HepG2 (cell line): Measurements from ENCODE around the gene CCDC120. TPM values are rescaled to one million over a fixed set of nuclear protein-coding genes. Genes with fewer than 3 reads are reported as not detected.

Experiments used
- ATAC-seq: fragments of 200-7000 bp; cut with Tn5 transposase; 3 replicates; pipeline ENCODE4 v1.9.1; 2020; ENCODE audit warnings: mild to moderate bottlenecking, moderate library complexity
- BruUV-seq: library from RNA; stranded (reverse); fragments of 400-500 nt; replicated peaks from 2 replicates; lab custom pipeline; 2021; lab: Mats Ljungman, UMichigan
- CTCF ChIA-PET: fragments of 300-600 bp; formaldehyde crosslinking; extraction: SDS; loops from one replicate; lab custom pipeline; 2021; ENCODE audit warnings: low total read pairs, inconsistent platforms, low intra/inter-chr PET ratio; lab: Yijun Ruan, JAX
- POLR2A ChIA-PET: fragments of 350-600 bp; sonication (Branson Sonifier 250); formaldehyde crosslinking; loops from one replicate; lab custom pipeline; 2020; ENCODE audit warnings: antibody characterized with exemption, inconsistent platforms; lab: Yijun Ruan, JAX
- DNase-seq: peaks from one replicate; pipeline ENCODE4 v3.0.0-alpha.2; 2015; ENCODE audit warnings: low spot score
- FAIRE-seq: peaks from 3 replicates; lab custom pipeline; 2011; peaks lifted over from hg19 to GRCh38; lab: Jason Lieb, UNC
- H2AFZ ChIP-seq: one replicate; pipeline ENCODE4 v1.6.1; 2011; ENCODE audit warnings: low read length, inconsistent platforms
- H3K27ac ChIP-seq: fragments of 300-600 bp; 3 replicates; pipeline ENCODE4 v1.8.0; 2011; ENCODE audit warnings: mixed run types, mild to moderate bottlenecking, mixed read lengths, low read length, inconsistent platforms; ENCODE audit not compliant: insufficient read depth; ENCODE audit errors: extremely low read length
- H3K27me3 ChIP-seq, 2 experiments: fragments of 200-600 bp in 1 of 2; 2 replicates in 1 of 2; 3 replicates in 1 of 2; pipeline versions ENCODE4 v1.6.0 to v1.8.0; 2011; ENCODE audit warnings: low read length in 2 of 2, mild to moderate bottlenecking in 2 of 2, moderate library complexity in 2 of 2, inconsistent platforms in 1 of 2; ENCODE audit not compliant: insufficient read depth in 2 of 2, control insufficient read depth in 1 of 2
- H3K36me3 ChIP-seq, 2 experiments: fragments of 200-600 bp in 1 of 2; replicated peaks in 1 of 2; 2 replicates in 1 of 2; 3 replicates in 1 of 2; pipeline versions ENCODE4 v1.5.1 to v1.8.0; 2011; ENCODE audit warnings: low read length in 2 of 2, inconsistent platforms in 1 of 2; ENCODE audit not compliant: insufficient read depth in 2 of 2, control insufficient read depth in 1 of 2
- H3K4me1 ChIP-seq: 2 replicates; pipeline ENCODE4 v1.5.1; 2012; ENCODE audit warnings: low read length, inconsistent platforms; ENCODE audit not compliant: insufficient read depth
- H3K4me2 ChIP-seq: 2 replicates; pipeline ENCODE4 v1.6.0; 2011; ENCODE audit warnings: low read depth, low read length, inconsistent platforms
- H3K4me3 ChIP-seq, 3 experiments: fragments of 200-600 bp in 1 of 3; sonication (generic), shearing (Covaris generic) in 1 of 3; replicated peaks in 1 of 3; 2 replicates each; pipeline ENCODE4 v1.5.1; 2011 to 2016; ENCODE audit warnings: low read length in 3 of 3, inconsistent platforms in 2 of 3, low read depth in 2 of 3, mild to moderate bottlenecking in 2 of 3, control low read depth in 1 of 3, mixed read lengths in 1 of 3; ENCODE audit not compliant: insufficient read depth in 1 of 3
- H3K79me2 ChIP-seq: one replicate; pipeline ENCODE4 v1.6.1; 2011; ENCODE audit warnings: low read length, inconsistent platforms; ENCODE audit not compliant: insufficient read depth
- H3K9ac ChIP-seq: 2 replicates; pipeline ENCODE4 v1.6.0; 2011; ENCODE audit warnings: mild to moderate bottlenecking, low read depth, low read length, inconsistent platforms; ENCODE audit not compliant: insufficient read depth
- H3K9me3 ChIP-seq: 2 replicates; pipeline ENCODE4 v1.5.1; 2012; ENCODE audit warnings: mild to moderate bottlenecking, low read length
- H4K20me1 ChIP-seq: 2 replicates; pipeline ENCODE4 v1.6.0; 2011; ENCODE audit warnings: inconsistent platforms, mild to moderate bottlenecking, low read length, moderate library complexity; ENCODE audit not compliant: insufficient read depth
- AGO2 ChIP-seq: fragments of 200-400 bp; formaldehyde crosslinking; optimal IDR thresholded peaks from 2 replicates; pipeline ENCODE3; 2017; ENCODE audit warnings: mild to moderate bottlenecking, low read depth, low read length, moderate library complexity
- CCDC6 ChIP-seq: sonication (generic); formaldehyde crosslinking; IDR thresholded peaks from 2 replicates; pipeline ENCODE4 v1.8.1; 2022; ENCODE audit warnings: mild to moderate bottlenecking, missing genetic modification reagents, moderate library complexity
- FOSL1 ChIP-seq: sonication (generic); formaldehyde crosslinking; IDR thresholded peaks from 2 replicates; pipeline ENCODE4 v1.9.0; 2021; ENCODE audit warnings: missing genetic modification reagents, borderline replicate concordance
- HDAC1 ChIP-seq: sonication (generic); formaldehyde crosslinking; IDR thresholded peaks from 2 replicates; pipeline ENCODE4 v1.5.1; 2020; ENCODE audit warnings: mild to moderate bottlenecking, missing genetic modification reagents
- HNRNPLL ChIP-seq: fragments of 200-400 bp; formaldehyde crosslinking; IDR thresholded peaks from 2 replicates; pipeline ENCODE4 v1.6.1; 2017; ENCODE audit warnings: mild to moderate bottlenecking, low read depth, low read length; ENCODE audit not compliant: poor library complexity, severe bottlenecking
- HOXA5 ChIP-seq: sonication (generic); formaldehyde crosslinking; IDR thresholded peaks from 2 replicates; pipeline ENCODE4 v1.4.0; 2020; ENCODE audit warnings: missing genetic modification reagents
- JARID2 ChIP-seq: sonication (generic); formaldehyde crosslinking; IDR thresholded peaks from 2 replicates; pipeline ENCODE4 v1.8.1; 2023; ENCODE audit warnings: missing genetic modification reagents, inconsistent platforms; ENCODE audit not compliant: insufficient replicate concordance
- KLF11 ChIP-seq: IDR thresholded peaks from 2 replicates; pipeline ENCODE4 v1.6.1; 2016; ENCODE audit warnings: missing compliant biosample characterization
- MAF1 ChIP-seq: sonication (generic); formaldehyde crosslinking; IDR thresholded peaks from 2 replicates; pipeline ENCODE4 v1.5.0; 2020; ENCODE audit warnings: missing genetic modification reagents, borderline replicate concordance
- RXRA ChIP-seq: sonication (generic); formaldehyde crosslinking; IDR thresholded peaks from 2 replicates; pipeline ENCODE4 v1.5.1; 2020; ENCODE audit warnings: missing genetic modification reagents
- SCMH1 ChIP-seq: sonication (generic); formaldehyde crosslinking; IDR thresholded peaks from 2 replicates; pipeline ENCODE4 v1.9.0; 2021; ENCODE audit warnings: missing genetic modification reagents, mild to moderate bottlenecking, borderline replicate concordance
- THAP11 ChIP-seq: IDR thresholded peaks from 2 replicates; pipeline ENCODE4 v1.6.1; 2016; ENCODE audit warnings: missing biosample characterization, missing genetic modification reagents
- ZBTB7A ChIP-seq: sonication (generic); formaldehyde crosslinking; IDR thresholded peaks from 2 replicates; pipeline ENCODE4 v1.8.0; 2022; ENCODE audit warnings: mild to moderate bottlenecking, missing genetic modification reagents
- ZFX ChIP-seq: sonication (generic); formaldehyde crosslinking; IDR thresholded peaks from 2 replicates; pipeline ENCODE4 v1.4.0; 2020; ENCODE audit warnings: mild to moderate bottlenecking, low read depth, missing genetic modification reagents, moderate library complexity
- ZMAT3 ChIP-seq: sonication (generic); formaldehyde crosslinking; conservative IDR thresholded peaks from 2 replicates; pipeline ENCODE4 v1.7.0; 2021; ENCODE audit warnings: missing genetic modification reagents
- ZNF225 ChIP-seq: sonication (generic); formaldehyde crosslinking; IDR thresholded peaks from 2 replicates; pipeline ENCODE4 v1.4.0; 2020; ENCODE audit warnings: mild to moderate bottlenecking, missing genetic modification reagents
- ZNF274 ChIP-seq: sonication (generic); formaldehyde crosslinking; IDR thresholded peaks from 2 replicates; pipeline ENCODE4 v1.5.1; 2020; ENCODE audit warnings: mild to moderate bottlenecking, missing genetic modification reagents
- ZNF724P ChIP-seq: sonication (generic); formaldehyde crosslinking; IDR thresholded peaks from 2 replicates; pipeline ENCODE4 v1.8.0; 2022; ENCODE audit warnings: missing genetic modification reagents, borderline replicate concordance
- ZNF772 ChIP-seq: sonication (generic); formaldehyde crosslinking; IDR thresholded peaks from 2 replicates; pipeline ENCODE4 v1.5.0; 2020; ENCODE audit warnings: mild to moderate bottlenecking, missing genetic modification reagents
- ZNF777 ChIP-seq: sonication (generic); formaldehyde crosslinking; IDR thresholded peaks from 2 replicates; pipeline ENCODE4 v1.4.0; 2020; ENCODE audit warnings: missing genetic modification reagents
- ZSCAN25 ChIP-seq: sonication (generic); formaldehyde crosslinking; IDR thresholded peaks from 2 replicates; pipeline ENCODE4 v1.8.0; 2022; ENCODE audit warnings: mild to moderate bottlenecking, missing genetic modification reagents
- WGBS: methylation state at CpG from one replicate; pipeline ENCODE4 v1.1.6; 2017; ENCODE audit warnings: low lambda C conversion rate; 5-methylcytosine and 5-hydroxymethylcytosine counted together
- in situ Hi-C: cut with HindIII; loops from 2 replicates; pipeline ENCODE4 v1.10.0; 2017; ENCODE audit warnings: low pct_unique_long_range_greater_than_20kb; ENCODE audit not compliant: extremely low pct_ligation_motif_present
- intact Hi-C: fragments of 100-400 bp; cut with micrococcal nuclease; formaldehyde crosslinking; loops from one replicate; pipeline ENCODE4 v1.10.0; 2022; ENCODE audit not compliant: unreplicated experiment
- polyA plus RNA-seq, 8 experiments: library from polyadenylated mRNA; depleted of rRNA in 3 of 8; stranded (reverse) in 7 of 8; unstranded in 1 of 8; fragments of >200 nt; fragmentation: Illumina TruSeq in 4 of 8; extraction: Trizol in 4 of 8; gene quantifications; 2 replicates each; pipeline versions ENCODE4 v1.2.1 to v1.2.3, GENCODE V29; 2011 to 2016; ENCODE audit warnings: low read depth in 4 of 8, missing spikeins in 1 of 8, mixed read lengths in 1 of 8; ENCODE audit not compliant: insufficient read depth in 1 of 8
- total RNA-seq, 5 experiments: library from RNA; depleted of rRNA; stranded (reverse); fragments of >200 nt; fragmentation: Illumina TruSeq; extraction: Trizol; gene quantifications; 2 replicates each; pipeline ENCODE4 v1.2.3, GENCODE V29; 2016; ENCODE audit warnings: low read depth in 1 of 5
- TF ChIP-seq, protein P1 (sequence below): sonication (generic); formaldehyde crosslinking; IDR thresholded peaks from 2 replicates; pipeline ENCODE4 v1.9.0; 2022; ENCODE audit warnings: missing genetic modification reagents, mild to moderate bottlenecking, borderline replicate concordance
- TF ChIP-seq, protein P2 (sequence below): sonication (generic); formaldehyde crosslinking; IDR thresholded peaks from 2 replicates; pipeline ENCODE4 v1.5.0; 2020; ENCODE audit warnings: missing genetic modification reagents

The CCDC120 gene
- total and polyA plus RNA-seq, 2 of the 13 experiments (the other 11 are each of a cell fraction or from before 2014, with no cell fraction given): 0.89 to 3.2 TPM

DNA sequence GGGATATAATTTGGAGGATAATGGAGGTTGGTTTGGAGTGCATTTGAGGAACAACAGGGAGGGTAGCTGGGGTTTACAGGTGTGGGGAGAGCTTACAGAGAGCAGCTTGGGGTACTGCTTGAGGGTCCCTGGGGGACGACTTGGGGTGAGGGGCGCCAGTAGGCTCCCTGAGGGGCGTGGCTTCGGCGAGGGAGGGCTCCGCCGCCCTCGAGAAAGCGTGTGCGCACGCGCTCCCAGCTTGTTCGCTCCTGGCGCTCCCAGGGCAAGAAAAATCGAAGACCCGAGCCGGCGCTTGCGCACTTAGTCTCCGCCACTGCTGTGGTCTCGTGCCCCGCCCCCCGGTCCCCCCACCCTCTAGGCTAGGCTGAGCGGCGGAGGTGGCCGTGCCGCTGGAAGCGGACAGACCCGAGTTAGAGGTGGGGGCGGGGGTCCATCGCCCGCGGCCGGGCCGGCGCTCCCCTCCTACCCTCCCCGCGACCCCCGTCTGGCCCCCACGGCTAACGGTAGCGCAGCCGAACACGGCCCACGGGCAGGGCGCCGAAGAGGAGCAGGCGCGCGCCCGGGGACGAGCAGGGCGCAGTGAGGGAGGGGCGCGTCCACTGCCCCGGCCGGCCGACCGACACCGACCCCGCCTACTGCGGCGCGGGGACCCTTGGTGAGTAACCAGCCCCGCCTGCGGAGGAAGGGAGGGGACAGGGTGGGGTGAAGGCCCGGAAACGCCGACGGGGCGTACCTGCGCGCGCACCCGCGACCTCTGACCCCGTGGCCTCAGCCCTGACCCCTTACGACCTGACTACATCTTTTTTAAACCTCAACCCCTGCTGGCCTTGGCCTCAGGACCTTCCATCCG is 5.4 kb upstream of the CCDC120 start:
- Histone ChIP-seq H3K4me2 (peak overlapping the region; percentile 72), H3K27ac (peak overlapping the region; percentile 79), H3K36me3 (no peaks in the 10 kb centered on the region; a peak in 1 of 5 replicates), H3K4me3 (peak overlapping the region; percentile 47 to 66 (median 66); a peak in 5 of 6 replicates), H3K9ac (peak overlapping the region; percentile 71), H3K4me1 (peaks cover 37% of the 10 kb centered on the region), H2AFZ (peak overlapping the region; percentile 42), H3K9me3 (no peaks in the 10 kb centered on the region), H3K79me2 (peaks cover 2% of the 10 kb centered on the region), H4K20me1 (no peaks in the 10 kb centered on the region), H3K27me3 (no peaks in the 10 kb centered on the region)
- CTCF ChIA-PET: no interaction called here
- BruUV-seq: no TSS peak
- POLR2A ChIA-PET: interaction anchor here (0.6 to 1.3 kb wide), 4 partner anchors 10 to 137 kb away, joined by 3 to 20 read pairs (median 4); partner anchors contain the start of genes GRIPAP1 and TFE3
- 0% methylated on average over 2 of the region's 79 CpGs for WGBS
- DNase-seq: peak; percentile 45
- peak; percentile 52 for FAIRE-seq
- peak; percentile 83 for ATAC-seq
- in situ Hi-C loops (no loop called here), intact Hi-C loops (no loop called here)
- TF ChIP-seq AGO2 (peak; percentile 44), HNRNPLL (peak; percentile 29), RXRA (CRISPR knock-in tag) (peak; percentile 60; the same call in 1 of the 2 replicates), ZMAT3 (CRISPR knock-in tag) (0 out of 2 replicates have a peak, but pooled peaks have one; percentile 45), KLF11 (CRISPR knock-in tag) (no peak), ZNF274 (CRISPR knock-in tag) (0 out of 2 replicates have a peak, but pooled peaks have one; percentile 23), FOSL1 (CRISPR knock-in tag) (no peak), HOXA5 (no peak), ZNF772 (CRISPR knock-in tag) (no peak), CCDC6 (CRISPR knock-in tag) (0 out of 2 replicates have a peak, but pooled peaks have one; percentile 24), ZFX (peak; percentile 42; the same call in 1 of the 2 replicates), JARID2 (CRISPR knock-in tag) (no peak), ZBTB7A (CRISPR knock-in tag) (peak; percentile 71), HDAC1 (CRISPR knock-in tag) (peak; percentile 29; the same call in 1 of the 2 replicates), THAP11 (CRISPR knock-in tag) (peak; percentile 38; the same call in 1 of the 2 replicates), SCMH1 (no peak), ZSCAN25 (CRISPR knock-in tag) (peak; percentile 33; the same call in 1 of the 2 replicates), ZNF777 (CRISPR knock-in tag) (peak; percentile 94), ZNF724P (CRISPR knock-in tag) (0 out of 2 replicates have a peak, but pooled peaks have one; percentile 65), ZNF225 (CRISPR knock-in tag) (no peak), MAF1 (CRISPR knock-in tag) (no peak)
- TF ChIP-seq, protein P1, sequence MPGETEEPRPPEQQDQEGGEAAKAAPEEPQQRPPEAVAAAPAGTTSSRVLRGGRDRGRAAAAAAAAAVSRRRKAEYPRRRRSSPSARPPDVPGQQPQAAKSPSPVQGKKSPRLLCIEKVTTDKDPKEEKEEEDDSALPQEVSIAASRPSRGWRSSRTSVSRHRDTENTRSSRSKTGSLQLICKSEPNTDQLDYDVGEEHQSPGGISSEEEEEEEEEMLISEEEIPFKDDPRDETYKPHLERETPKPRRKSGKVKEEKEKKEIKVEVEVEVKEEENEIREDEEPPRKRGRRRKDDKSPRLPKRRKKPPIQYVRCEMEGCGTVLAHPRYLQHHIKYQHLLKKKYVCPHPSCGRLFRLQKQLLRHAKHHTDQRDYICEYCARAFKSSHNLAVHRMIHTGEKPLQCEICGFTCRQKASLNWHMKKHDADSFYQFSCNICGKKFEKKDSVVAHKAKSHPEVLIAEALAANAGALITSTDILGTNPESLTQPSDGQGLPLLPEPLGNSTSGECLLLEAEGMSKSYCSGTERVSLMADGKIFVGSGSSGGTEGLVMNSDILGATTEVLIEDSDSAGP: peak; percentile 40; the same call in 1 of the 2 replicates
- TF ChIP-seq, protein P2, sequence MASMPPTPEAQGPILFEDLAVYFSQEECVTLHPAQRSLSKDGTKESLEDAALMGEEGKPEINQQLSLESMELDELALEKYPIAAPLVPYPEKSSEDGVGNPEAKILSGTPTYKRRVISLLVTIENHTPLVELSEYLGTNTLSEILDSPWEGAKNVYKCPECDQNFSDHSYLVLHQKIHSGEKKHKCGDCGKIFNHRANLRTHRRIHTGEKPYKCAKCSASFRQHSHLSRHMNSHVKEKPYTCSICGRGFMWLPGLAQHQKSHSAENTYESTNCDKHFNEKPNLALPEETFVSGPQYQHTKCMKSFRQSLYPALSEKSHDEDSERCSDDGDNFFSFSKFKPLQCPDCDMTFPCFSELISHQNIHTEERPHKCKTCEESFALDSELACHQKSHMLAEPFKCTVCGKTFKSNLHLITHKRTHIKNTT (CRISPR knock-in tag): no peak
